HG03432 (cell line): ENCODE results near the gene ACSF3.

ENCODE experiments used
- ATAC-seq: cut with Tn5 transposase; IDR thresholded peaks from one replicate; pipeline ENCODE4 v1.9.1; 2021; ENCODE audit warnings: mild to moderate bottlenecking, moderate library complexity; ENCODE audit not compliant: unreplicated experiment

The ACSF3 gene

DNA sequence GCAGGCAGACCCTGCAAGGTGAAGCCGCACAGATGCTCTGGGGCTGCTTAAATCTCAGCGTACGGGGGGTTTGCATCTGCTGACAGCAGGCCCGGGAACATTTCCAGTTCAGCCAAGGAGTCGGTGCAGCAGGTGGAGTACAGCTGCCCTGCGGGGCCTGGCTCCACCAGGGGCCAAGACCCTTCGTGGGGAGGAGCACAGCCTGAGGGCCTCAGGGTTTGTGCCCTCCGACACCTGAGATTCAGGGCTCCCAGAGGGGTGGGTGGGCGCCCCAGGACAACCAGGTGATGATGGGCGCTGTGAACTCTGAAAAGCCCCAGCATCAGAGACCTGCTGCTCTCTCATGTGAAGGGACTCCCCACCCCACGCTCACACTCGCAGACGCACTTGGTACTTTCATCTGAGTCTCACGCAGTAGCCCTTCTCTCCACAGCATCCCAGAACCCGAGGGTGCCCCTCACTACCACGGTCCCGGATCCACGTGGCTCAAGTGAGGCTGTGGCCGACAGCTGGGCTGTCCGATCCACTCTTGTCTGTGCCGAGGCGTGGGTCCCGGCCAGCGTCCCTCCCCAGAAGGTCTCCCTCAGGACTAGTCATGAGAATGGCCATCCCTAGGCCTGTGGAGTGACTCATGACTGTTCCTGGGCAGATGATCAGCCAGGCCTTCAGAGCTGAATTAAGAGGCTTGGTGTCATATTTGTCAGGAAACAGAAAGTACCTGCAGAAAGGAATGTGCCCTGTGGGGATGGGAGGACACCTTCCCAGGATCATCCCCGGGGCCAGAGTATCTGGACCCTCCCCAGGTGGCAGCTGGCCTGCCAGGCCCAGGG is 29.6 kb downstream of the ACSF3 start:
- no peak for ATAC-seq

DNA sequence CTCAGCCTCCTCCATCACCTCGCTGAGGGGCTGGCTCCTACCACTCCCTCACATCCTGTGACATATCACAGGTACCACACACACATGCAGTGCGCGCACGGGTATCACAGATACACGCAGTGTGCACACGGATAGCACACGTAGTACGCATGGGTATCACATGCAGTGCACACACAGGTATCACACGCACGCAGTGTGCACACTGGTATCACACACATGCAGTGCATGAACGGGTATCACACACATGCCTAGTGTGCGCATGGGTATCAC is 30.1 kb downstream of the ACSF3 start:
- no peak for ATAC-seq

DNA sequence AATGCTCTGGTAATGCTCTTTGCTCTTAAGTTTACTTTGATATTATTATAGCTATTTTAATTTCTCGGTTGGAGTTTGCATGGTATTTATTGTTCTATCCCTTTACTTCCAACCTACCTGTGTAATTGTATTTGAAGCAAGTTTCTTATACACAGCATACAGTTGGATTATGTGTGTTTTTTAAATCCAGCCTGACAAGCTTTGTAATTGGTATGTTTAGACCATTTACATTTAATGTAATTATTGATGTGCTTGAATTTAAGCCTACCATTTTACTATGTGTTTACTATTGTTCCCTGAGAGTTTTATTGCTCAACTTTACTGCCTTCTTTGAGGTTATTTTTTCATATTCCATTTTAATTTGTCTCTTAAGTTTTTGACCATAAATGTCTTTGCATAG is 35.7 kb downstream of the ACSF3 start:
- ATAC-seq, result no peak

DNA sequence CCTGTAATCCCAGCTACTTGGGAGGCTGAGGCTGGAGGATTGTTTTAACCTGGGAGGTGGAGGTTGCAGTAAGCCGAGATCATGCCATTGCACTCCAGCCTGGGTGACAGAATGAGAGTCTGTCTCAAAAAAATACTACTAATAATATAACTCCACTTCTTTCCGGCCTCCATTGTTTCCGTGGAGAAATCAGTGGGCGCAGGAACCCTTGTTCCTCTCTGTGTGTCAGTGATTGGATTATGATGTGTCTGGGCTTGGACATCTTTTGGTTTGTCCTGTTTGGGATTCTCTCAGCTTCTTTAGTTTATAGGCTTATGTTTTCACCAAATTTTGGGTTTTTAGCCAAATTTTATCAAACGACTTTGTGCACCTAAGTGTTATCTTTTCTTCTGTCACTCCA is 36.8 kb downstream of the ACSF3 start:
- no peak for ATAC-seq

DNA sequence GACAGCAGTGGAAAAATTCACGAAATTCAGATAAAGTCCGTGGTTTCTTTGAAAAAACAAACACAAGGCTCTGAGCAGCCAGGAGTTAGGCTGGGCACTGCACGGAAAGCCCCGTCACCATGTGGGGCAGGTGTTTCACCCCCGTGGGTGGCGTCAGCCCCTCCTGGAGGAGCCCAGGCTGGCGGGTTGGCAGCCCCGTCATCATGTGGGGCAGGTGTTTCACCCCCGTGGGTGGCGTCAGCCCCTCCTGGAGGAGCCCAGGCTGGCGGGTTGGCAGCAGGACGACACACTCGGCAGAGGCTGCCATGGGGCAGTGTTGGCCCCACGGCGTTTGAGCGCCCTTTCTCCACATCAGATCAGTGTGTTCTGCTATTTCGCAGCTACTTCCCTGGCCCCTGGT is 38.1 kb downstream of the ACSF3 start:
- ATAC-seq, result no peak

DNA sequence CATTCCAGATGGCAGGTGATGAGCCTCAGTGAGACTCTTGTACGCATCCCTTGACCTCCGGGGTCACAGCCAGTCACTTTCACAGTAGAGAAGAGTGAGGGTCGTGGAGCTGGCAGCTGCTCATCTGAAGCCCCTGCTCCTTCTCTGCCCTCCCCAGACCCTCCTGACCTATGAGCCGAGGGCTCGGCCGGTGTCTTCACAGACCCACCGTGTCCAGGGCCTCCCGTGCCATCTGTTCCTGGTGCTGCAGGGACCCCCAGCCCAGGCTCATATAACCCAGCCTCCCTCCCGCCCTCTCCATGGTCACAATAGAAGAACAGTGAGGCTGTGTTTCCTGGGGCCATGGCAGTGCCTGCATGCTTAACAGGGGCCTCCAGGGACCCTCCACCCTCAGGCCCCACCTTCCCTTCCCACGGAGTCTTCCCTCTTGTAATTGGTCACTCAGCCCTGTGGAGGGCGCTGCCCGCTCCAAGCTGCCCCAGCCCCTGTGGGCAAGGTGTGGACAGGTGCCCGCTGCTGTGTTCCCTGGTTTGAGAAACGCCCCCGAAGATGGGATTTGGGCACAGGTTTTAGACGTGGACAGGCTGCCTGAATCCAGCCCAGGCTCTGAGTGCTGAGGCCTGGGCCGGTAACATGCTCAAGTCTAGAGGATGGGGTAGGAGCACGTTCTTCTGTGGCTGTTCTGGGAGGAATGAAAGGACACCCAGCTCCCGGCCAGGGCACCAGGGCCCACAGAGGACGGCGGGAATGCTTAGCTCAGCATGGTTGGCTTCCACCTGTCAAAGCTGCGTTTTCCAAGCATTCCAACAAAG is 38.7 kb downstream of the ACSF3 start:
- no peak for ATAC-seq

DNA sequence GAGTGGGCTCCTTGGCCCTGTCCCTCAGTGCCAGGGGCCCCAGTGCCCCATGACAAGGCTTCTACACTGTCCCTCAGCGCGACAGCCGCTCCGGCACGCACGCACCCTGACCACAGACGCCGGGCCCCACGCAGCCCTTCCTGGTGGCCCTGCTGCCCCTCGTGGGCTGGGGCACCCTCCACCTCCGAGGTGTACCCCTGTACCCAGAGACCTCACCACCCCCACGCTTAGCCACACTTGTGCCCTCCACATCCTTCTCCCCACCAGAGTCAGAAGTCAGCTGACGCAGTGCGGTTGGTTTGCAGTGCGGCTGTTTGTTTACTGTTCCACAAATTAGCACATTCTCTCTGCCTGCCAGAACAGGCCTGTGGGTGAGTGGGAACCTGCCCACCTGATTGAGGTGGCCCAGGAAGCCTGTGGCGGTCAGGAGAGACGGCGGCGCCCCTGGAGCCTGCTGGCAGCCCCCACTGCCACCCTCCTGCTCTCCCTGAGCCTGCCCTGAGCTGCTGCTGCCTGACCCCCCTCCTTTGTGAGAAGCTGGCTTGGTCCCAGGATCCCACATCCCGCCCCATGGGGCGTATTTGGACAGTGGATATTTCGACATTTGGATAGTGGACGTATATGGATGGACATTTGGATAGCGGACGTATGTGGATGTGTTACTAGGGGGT is 39.9 kb downstream of the ACSF3 start:
- no peak for ATAC-seq

DNA sequence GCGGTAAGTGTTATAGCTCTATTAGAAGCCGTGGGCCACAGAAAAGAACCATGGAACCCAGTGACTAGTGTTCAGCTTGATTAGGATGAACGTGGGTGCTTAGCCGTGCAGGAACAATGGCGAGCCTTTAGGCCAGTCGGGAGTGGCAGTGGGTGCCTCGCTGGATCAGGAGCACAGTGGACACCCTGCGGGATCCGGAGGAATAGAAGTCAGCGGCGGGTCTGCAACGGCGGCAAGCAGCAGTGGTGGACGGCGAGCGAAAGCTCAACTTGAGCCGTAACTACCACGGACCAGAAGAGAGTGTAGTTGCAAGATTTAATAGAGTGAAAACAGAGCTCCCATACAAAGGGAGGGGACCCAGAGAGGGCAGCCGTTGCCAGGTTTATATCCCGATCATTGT is 40.6 kb downstream of the ACSF3 start:
- no peak for ATAC-seq

DNA sequence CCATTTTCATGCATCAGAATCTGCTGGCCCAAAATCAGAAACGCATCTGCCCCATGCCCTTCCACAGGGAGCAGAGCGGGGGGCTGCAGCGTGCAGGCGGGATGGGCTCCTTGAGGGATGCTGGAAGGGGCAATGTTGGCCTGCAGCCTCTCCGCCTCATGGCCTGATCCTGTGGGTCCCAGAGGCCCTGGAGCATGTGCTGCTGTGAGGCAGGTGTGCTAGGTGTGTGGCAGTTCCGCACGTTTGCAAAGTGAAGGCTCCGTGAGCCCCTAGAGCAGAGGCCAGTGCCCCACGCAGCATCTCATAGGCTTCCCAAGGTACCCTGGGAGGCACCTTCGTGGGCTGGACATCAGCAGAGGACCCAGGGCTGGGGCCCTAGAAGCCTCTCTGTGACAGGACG is 41.5 kb downstream of the ACSF3 start:
- no peak for ATAC-seq

DNA sequence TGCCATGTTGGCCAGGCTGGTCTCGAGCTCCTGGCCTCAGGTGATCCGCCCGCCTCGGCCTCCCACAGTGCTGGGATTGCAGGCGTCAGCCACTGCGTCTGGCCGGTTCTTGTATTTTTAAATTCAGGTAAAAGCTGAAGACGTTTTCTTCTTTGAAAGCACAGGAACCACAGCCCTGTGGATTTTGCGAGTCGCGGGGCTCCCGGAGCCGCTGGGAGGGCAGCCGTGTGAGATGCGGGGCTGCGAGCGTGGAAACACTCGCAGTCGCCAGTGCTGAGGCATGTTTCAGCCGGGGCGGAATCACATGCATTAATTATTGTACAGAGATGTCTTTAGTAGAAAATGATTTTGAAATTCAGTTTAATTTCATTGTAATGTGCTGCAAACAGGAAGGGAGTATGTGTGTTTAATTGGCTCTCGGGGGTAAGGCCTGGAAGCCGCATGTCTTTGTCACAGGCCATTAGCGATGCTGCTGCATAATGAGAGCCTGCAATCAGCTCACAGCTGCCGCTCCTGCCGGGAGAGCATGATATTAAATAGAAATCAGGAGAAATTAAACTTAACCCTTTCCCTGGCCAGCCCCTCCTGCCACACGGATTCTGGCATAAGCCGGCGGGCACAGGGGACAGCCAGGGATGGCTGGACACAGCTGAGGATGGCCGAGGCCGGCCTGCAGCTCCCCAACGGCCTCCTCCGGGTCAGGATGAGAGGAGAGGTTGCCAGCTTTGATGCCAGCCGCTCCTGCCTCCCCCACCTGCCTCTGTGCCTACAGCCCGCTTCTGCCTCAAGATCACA is 42.5 kb downstream of the ACSF3 start:
- no peak for ATAC-seq

DNA sequence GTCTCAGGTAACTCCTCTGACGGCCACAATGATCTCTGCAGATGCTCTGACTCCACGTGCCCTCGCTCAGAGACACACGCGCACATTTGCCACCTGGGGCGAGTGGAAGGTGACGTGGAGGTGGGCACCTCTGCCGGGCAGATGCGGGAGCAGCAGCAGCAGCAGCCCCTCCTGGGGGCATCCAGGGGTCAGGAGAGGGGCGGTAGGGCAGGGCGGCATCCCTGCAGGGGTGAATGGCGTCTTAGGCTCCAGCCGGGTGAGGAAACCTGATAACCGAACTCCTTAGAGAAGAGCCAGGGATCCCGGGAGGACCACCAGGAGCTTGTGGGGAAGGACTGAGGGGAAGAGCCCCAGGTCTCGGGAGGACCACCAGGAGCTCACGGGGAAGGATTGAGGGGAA is 43.3 kb downstream of the ACSF3 start:
- no peak for ATAC-seq

DNA sequence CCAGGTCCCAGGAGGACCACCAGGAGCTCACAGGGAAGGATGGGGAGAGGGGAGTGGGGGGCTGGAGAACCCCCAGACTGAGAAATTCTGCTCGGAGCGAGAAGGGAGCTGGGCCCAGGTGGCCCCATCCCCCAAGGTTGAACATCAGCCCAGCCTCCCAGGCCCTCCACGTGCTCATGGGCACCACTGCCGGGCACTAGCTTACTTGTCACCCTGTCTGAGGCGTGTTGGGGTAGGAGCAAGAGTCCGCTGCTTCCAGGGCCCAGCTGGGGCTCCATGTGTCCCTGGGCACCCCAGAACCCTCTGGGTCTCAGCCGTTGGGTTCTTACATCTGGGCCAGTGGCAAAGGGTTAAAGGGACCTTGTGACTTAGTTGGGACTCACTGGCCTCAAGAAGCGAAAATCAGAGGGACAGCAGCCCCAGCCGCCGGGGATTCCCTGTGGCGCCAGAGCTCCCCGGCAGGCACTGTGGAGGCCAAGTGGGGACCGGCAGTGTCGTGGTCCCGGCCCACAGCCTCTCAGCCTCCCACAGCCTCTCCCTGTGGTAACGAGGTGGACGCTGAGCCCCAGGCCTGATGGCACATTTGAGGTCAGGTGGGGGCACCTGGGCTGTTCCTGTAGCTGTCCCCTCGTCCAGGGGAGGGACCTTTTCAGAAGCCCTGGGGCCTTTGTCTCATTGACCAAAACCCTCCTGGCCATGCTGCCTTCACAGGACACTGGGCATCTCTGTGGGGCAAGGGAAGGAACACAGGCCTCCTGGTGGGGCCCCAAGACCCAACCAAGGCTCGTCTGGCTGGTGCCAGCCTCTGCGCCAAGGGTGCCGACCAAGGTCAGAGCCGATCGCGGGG is 44.2 kb downstream of the ACSF3 start:
- ATAC-seq, result no peak

DNA sequence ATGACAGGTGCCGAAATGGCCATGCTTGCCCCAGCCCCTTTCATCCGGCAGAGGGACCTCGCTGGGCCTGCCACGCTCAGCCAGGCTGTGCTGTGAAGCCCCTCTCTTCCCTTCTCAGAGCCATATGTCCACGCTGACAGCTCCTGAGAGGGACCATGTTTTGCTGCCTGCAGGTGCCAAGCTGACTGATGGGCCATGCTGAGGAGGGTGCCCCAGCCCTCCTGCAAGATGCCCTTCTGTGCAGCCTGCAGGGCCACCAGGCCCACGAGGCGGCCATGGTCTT is 44.8 kb downstream of the ACSF3 start:
- ATAC-seq, result no peak

DNA sequence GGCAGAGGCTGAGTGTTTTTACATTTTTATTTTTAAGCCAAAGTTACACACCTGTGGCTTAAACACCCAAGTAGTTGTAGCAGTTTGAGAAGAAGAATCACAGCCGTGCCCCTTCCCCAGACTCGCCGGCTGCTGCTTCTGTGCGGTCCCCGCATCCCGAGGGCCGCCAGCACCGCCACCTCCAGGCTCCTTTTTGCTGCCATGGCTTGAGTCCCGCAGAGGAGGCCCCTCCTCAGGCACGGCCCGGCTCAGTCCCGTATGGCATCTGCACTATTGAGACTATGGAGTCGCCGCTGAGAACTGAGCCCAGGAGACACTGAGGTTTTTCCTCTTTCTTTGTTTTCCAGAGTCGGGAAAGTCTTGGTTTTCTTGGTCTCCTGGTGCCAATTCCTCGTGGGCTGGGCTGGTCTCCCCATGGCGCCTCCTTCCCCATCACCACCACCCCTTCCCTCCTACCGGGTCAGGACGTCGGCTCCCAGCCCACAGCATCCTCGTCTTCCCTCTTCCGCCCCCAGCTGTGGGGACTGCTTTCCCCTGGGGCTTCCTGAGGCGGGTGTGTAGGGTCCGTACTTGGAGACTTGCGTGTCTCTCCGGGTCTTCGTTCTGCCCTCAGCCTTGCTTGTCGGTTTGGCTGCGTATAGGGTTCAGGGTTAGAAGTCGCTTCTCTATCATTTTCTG is 45.3 kb downstream of the ACSF3 start:
- no peak for ATAC-seq

DNA sequence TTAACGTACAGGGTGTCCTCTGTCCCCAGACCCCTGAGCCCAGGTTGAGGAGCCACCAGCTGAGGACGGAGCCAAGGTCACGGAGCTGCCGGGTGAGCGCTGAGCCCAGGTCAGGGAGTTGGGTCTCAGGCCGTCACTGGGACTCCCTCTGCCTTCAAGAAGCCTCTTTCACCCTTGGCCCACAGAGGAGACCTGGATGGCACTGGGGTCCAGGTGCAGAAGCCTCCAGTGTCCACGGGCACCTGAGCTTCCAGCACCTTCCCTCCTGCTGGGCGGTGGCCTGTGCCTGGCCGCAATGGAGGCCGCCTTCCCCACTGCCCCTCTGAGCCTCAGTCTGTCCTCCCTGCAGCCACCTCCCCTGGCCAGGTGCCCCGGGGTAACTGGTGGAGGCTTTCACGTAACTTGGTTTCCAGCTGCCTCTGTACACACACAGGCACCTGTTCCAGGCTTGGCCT is 46.3 kb downstream of the ACSF3 start:
- no peak for ATAC-seq

DNA sequence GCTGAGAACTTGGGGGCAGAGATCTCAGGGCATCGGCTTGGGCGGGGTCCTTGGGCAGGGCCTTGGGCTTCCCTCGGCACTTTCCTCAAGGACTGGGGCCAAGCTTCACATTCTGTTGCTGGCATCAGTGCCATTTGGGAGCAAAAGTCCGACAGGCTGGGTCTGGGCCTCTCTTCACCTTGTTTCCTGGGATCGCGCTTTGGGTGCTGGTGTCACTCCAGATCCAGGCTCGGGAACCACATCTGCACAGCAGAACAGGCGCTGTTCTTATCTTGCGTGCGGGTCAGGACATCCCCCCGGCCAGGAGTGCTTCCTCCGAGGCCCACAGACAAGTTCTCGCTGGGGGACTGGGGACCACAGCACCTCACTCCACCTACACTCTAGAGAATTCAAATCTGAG is 46.7 kb downstream of the ACSF3 start:
- no peak for ATAC-seq

DNA sequence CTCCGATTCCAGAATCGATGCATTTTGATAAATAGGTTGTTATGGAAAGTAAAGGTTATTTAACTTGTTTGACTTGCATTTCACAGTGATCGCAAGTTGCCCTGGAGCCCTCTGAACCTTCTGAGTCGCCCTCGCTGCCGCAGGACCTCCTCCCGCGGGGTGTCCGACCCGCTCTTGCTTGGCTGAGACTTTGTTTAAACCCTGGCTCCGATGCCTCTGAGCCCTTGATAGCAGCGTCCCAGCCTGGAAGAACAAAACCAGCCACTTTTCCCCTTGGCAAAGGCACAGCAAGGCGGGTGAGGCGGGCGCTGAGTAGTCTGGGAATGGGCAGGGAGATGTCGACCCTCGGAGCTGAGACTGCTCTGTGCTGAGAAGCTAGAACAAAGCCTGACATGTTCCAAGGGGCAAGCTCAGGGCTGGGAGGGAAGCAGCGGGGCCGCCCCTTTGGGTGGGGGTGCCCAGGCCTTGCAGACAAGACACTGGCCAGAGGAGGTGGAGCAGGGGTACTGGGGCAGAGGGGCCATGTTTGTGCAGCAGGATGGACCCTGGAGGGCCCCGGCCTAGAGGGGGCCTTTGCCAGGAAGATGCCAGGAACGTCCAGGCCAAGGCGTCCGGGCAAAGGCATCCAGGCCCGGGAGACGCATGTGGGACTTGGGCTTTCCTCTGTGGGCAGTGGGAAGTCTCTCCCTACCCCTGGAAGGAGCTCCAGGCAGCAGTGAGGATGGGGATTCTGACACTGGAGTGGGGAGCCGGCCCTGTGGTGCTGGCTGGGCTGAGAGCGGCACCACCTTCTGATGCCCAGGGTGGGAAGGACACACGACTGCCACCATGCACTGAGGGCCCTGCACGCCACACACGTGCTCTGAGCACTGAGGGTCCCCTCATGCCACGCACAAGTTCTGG is 47.6 kb downstream of the ACSF3 start:
- no peak for ATAC-seq

DNA sequence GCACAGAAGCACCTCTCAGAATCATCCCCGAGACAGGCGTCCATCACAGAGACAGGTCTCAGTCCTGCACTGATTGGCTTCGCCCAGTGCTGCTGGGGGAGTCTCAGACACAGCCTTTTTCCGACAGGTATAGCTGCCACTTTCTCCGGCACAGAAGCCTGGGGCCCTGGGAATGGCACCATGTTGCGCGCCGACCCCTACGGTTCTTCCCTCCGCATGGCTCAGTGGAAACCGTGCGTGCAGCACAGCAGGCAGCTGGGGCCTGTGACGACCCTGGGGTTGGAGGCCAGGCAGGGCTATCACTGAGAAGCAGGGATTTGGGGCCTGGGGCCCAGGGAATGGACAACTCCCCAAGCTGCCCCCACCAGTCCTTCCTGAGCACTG is 48.2 kb downstream of the ACSF3 start:
- ATAC-seq, result no peak
